GM21529 (cell line): ENCODE measurements around the gene SLC39A11.

ENCODE experiments used
- ATAC-seq: cut with Tn5 transposase; IDR thresholded peaks from one replicate; pipeline ENCODE4 v1.9.1; 2021; ENCODE audit not compliant: unreplicated experiment

SLC39A11 gene

GRCh38 chr17:72884066-72884465 is 208.4 kb downstream of the SLC39A11 start:
- no peak for ATAC-seq

- ATAC-seq = no peak
Measured at GRCh38 chr17:72883351-72883750, 209.1 kb downstream of the SLC39A11 start.

GRCh38 chr17:72882426-72882825 is 210.1 kb downstream of the SLC39A11 start:
- ATAC-seq = no peak

- no peak for ATAC-seq
Measured at GRCh38 chr17:72879877-72880276, 212.6 kb downstream of the SLC39A11 start.

GRCh38 chr17:72878975-72879660 is 213.4 kb downstream of the SLC39A11 start:
- no peak for ATAC-seq

GRCh38 chr17:72877348-72877747 is 215.1 kb downstream of the SLC39A11 start:
- ATAC-seq = no peak

- ATAC-seq = no peak
Measured at GRCh38 chr17:72876413-72876812, 216.1 kb downstream of the SLC39A11 start.

GRCh38 chr17:72875361-72875760 is 217.1 kb downstream of the SLC39A11 start:
- no peak for ATAC-seq

- ATAC-seq = no peak
Measured at GRCh38 chr17:72872396-72872795, 220.1 kb downstream of the SLC39A11 start.

GRCh38 chr17:72870367-72870985 is 222.0 kb downstream of the SLC39A11 start:
- ATAC-seq = no peak

- no peak for ATAC-seq
Measured at GRCh38 chr17:72869630-72870029, 222.9 kb downstream of the SLC39A11 start.

GRCh38 chr17:72865954-72866353 is 226.5 kb downstream of the SLC39A11 start:
- ATAC-seq = no peak

GRCh38 chr17:72863526-72864211 is 228.8 kb downstream of the SLC39A11 start:
- no peak for ATAC-seq

GRCh38 chr17:72862276-72862999 is 230.1 kb downstream of the SLC39A11 start:
- no peak for ATAC-seq

- ATAC-seq = no peak
Measured at GRCh38 chr17:72861811-72862210, 230.7 kb downstream of the SLC39A11 start.

- no peak for ATAC-seq
Measured at GRCh38 chr17:72860778-72861177, 231.7 kb downstream of the SLC39A11 start.

- no peak for ATAC-seq
Measured at GRCh38 chr17:72858826-72859495, 233.5 kb downstream of the SLC39A11 start.

GRCh38 chr17:72853440-72854415 is 238.8 kb downstream of the SLC39A11 start:
- ATAC-seq = no peak

- ATAC-seq = no peak
Measured at GRCh38 chr17:72852277-72852938, 240.1 kb downstream of the SLC39A11 start.
